SK-N-SH (cell line): Measurements from ENCODE around the gene LYL1. TPM values are rescaled to one million over a fixed set of nuclear protein-coding genes. Genes with fewer than 3 reads are reported as not detected.

Source experiments
- CTCF ChIA-PET: fragments of 300-600, 350-600 bp; formaldehyde crosslinking; extraction: SDS; loops from one replicate; lab custom pipeline; 2021; lab: Yijun Ruan, JAX
- POLR2A ChIA-PET: fragments of 350-600 bp; sonication (Branson Sonifier 250); formaldehyde crosslinking; extraction: SDS; loops from one replicate; lab custom pipeline; 2020; ENCODE audit warnings: antibody characterized with exemption, inconsistent platforms; lab: Yijun Ruan, JAX
- DNase-seq: peaks from one replicate; pipeline ENCODE4 v3.0.0; 2012
- H2AFZ ChIP-seq: fragments of 200-600 bp; sonication (generic); 2 replicates; pipeline ENCODE4 v1.8.1; 2016; ENCODE audit warnings: antibody characterized with exemption, mild to moderate bottlenecking, low read depth
- H3F3A ChIP-seq: fragments of 200-600 bp; sonication (generic); replicated peaks from 2 replicates; pipeline ENCODE3; 2016; ENCODE audit warnings: antibody characterized with exemption, mild to moderate bottlenecking; ENCODE audit not compliant: insufficient read depth
- H3K27ac ChIP-seq, 2 experiments: fragments of 200-500 bp in 1 of 2; fragments of 200-600 bp in 1 of 2; sonication (Bioruptor generic) in 1 of 2; sonication (generic), shearing (Covaris generic) in 1 of 2; 2 replicates each; pipeline versions ENCODE4 v1.5.1 to v1.6.1; 2014 to 2016; ENCODE audit warnings: low read depth in 2 of 2, inconsistent platforms in 1 of 2, low read length in 1 of 2, mild to moderate bottlenecking in 1 of 2, mixed read lengths in 1 of 2
- H3K27me3 ChIP-seq: fragments of 200-600 bp; sonication (generic), shearing (Covaris generic); 2 replicates; pipeline ENCODE4 v1.6.1; 2016; ENCODE audit warnings: mixed run types; ENCODE audit not compliant: insufficient read depth
- H3K36me3 ChIP-seq, 2 experiments: fragments of 200-500 bp in 1 of 2; fragments of 200-600 bp in 1 of 2; sonication (Bioruptor generic) in 1 of 2; sonication (generic) in 1 of 2; replicated peaks in 1 of 2; 2 replicates each; pipeline versions ENCODE3 to v1.5.1; 2014 to 2016; ENCODE audit warnings: low read length in 1 of 2, mild to moderate bottlenecking in 1 of 2; ENCODE audit not compliant: insufficient read depth in 2 of 2, control insufficient read depth in 1 of 2
- H3K4me1 ChIP-seq, 2 experiments: fragments of 200-500 bp in 1 of 2; fragments of 200-600 bp in 1 of 2; sonication (Bioruptor generic) in 1 of 2; sonication (generic), shearing (Covaris generic) in 1 of 2; 2 replicates each; pipeline versions ENCODE4 v1.5.1 to v1.6.1; 2014 to 2016; ENCODE audit warnings: low read depth in 1 of 2, low read length in 1 of 2, mixed run types in 1 of 2; ENCODE audit not compliant: insufficient read depth in 2 of 2, control insufficient read depth in 1 of 2
- H3K4me2 ChIP-seq: fragments of 200-600 bp; sonication (generic), shearing (Covaris generic); 2 replicates; pipeline ENCODE4 v1.6.1; 2017; ENCODE audit warnings: mixed run types
- H3K4me3 ChIP-seq, 2 experiments: fragments of 200-500 bp in 1 of 2; fragments of 200-600 bp in 1 of 2; sonication (Bioruptor generic) in 1 of 2; sonication (generic), shearing (Covaris generic) in 1 of 2; 2 replicates each; pipeline versions ENCODE4 v1.5.1 to v1.8.1; 2014 to 2016; ENCODE audit warnings: low read depth in 2 of 2, inconsistent platforms in 1 of 2, low read length in 1 of 2, mild to moderate bottlenecking in 1 of 2, mixed read lengths in 1 of 2, moderate library complexity in 1 of 2
- H3K79me2 ChIP-seq: fragments of 200-600 bp; sonication (generic); 2 replicates; pipeline ENCODE4 v1.8.1; 2017; ENCODE audit warnings: mild to moderate bottlenecking; ENCODE audit not compliant: insufficient read depth
- H3K9ac ChIP-seq: fragments of 200-600 bp; sonication (generic); 2 replicates; pipeline ENCODE4 v1.6.1; 2017; ENCODE audit warnings: mixed run types
- H3K9me2 ChIP-seq: fragments of 200-600 bp; sonication (generic); 2 replicates; pipeline ENCODE4 v1.6.1; 2017; ENCODE audit warnings: mixed run types
- H3K9me3 ChIP-seq: fragments of 200-600 bp; sonication (generic); 2 replicates; pipeline ENCODE4 v1.6.1; 2017; ENCODE audit warnings: mixed run types, mild to moderate bottlenecking, moderate library complexity
- H4K20me1 ChIP-seq: fragments of 200-600 bp; sonication (generic); 2 replicates; pipeline ENCODE4 v1.6.1; 2017; ENCODE audit warnings: mild to moderate bottlenecking, mixed run types; ENCODE audit not compliant: insufficient read depth
- CTCF ChIP-seq: fragments of 200-600 bp; sonication (generic); IDR thresholded peaks from 2 replicates; pipeline ENCODE4 v1.6.1; 2017; ENCODE audit warnings: antibody characterized with exemption, mild to moderate bottlenecking, moderate library complexity
- ELF1 ChIP-seq: IDR thresholded peaks from 2 replicates; pipeline ENCODE4 v1.4.0; 2012
- FOXM1 ChIP-seq: IDR thresholded peaks from 2 replicates; pipeline ENCODE4 v1.4.0; 2012; ENCODE audit warnings: low read depth, mild to moderate bottlenecking
- GATA2 ChIP-seq: sonication (generic); formaldehyde crosslinking; IDR thresholded peaks from 2 replicates; pipeline ENCODE4 v1.5.0; 2020; ENCODE audit warnings: mild to moderate bottlenecking, missing genetic modification reagents
- MEF2A ChIP-seq: IDR thresholded peaks from 2 replicates; pipeline ENCODE4 v1.4.0; 2012; ENCODE audit warnings: low read depth, borderline replicate concordance
- MXI1 ChIP-seq: IDR thresholded peaks from 2 replicates; pipeline ENCODE4 v1.6.1; 2012; ENCODE audit warnings: mild to moderate bottlenecking, low read depth, low read length, improper control_type of control experiment
- NFIC ChIP-seq: IDR thresholded peaks from 2 replicates; pipeline ENCODE4 v1.4.0; 2012; ENCODE audit warnings: borderline replicate concordance
- PBX3 ChIP-seq: IDR thresholded peaks from 2 replicates; pipeline ENCODE4; 2012
- RAD21 ChIP-seq: IDR thresholded peaks from 2 replicates; pipeline ENCODE4 v1.6.1; 2012; ENCODE audit warnings: mild to moderate bottlenecking, low read length
- RCOR1 ChIP-seq: fragments of 150-350 bp; IDR thresholded peaks from 2 replicates; pipeline ENCODE4 v1.6.1; 2017; ENCODE audit warnings: antibody characterized with exemption, low read length
- RFX5 ChIP-seq: IDR thresholded peaks from 2 replicates; pipeline ENCODE4 v1.6.1; 2012; ENCODE audit warnings: mild to moderate bottlenecking, improper control_type of control experiment, low read length
- TEAD4 ChIP-seq: IDR thresholded peaks from 2 replicates; pipeline ENCODE4 v1.4.0; 2012; ENCODE audit warnings: mild to moderate bottlenecking, borderline replicate concordance; ENCODE audit not compliant: insufficient read depth
- YY1 ChIP-seq: IDR thresholded peaks from 2 replicates; pipeline ENCODE4 v1.4.0; 2012; ENCODE audit warnings: low read depth, mild to moderate bottlenecking
- WGBS: methylation state at CpG from one replicate; pipeline ENCODE4 v1.1.6; 2017; ENCODE audit warnings: low lambda C conversion rate; 5-methylcytosine and 5-hydroxymethylcytosine counted together
- polyA plus RNA-seq, 3 experiments: library from polyadenylated mRNA; depleted of rRNA; stranded (reverse); fragments of >200 nt; gene quantifications; 2 replicates each; pipeline ENCODE4 v1.2.3, GENCODE V29; 2012
- TF ChIP-seq, protein P1 (sequence below): fragments of 150-350 bp; IDR thresholded peaks from 2 replicates; pipeline ENCODE4 v1.6.1; 2016; ENCODE audit warnings: mild to moderate bottlenecking, low read depth, low read length
- TF ChIP-seq, protein P2 (sequence below): IDR thresholded peaks from 2 replicates; pipeline ENCODE4 v1.4.0; 2012; ENCODE audit warnings: low read depth, borderline replicate concordance

Gene LYL1
- polyA plus RNA-seq, 1 of the 3 experiments (the other 2 are of a cell fraction): 2.2 TPM

DNA sequence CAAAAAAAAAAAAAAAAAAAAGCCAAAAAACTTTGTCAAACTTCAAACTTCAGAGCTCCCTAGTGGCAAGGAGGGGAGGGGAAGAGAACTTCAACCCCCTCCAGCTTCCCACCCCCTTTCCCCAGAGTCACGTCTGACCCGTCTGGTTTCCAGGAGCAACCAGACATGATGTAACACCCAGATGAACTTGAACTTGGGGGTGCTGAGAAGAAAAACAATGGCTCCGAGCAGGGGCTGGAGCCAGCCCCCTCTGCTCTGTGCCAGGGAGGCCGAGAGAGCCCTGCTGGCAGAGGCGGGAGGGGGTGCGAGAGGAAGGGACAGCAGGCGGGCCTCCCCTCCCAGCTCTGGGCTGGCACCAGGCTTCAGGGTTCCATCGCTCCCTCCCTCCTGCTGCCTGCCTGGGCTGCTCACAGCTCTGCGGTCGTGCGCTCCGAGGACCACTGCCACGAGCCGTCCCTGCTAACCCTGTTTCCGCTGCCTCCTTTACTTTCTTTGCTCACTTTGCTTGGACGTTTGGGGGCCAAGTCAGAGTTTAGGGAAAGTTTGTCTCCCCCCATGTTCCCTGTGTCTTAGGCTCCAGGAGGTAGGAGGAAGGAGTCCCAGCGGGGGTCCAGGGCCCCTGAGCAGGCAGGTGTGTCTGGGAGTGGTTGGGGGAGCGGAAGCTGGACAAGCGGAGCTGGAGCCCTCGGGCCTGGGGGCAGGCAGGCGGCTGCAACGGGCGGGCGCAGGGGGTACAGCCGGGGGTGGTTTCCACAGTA lies 11.1 kb downstream of the LYL1 start:
- H3K27me3 ChIP-seq: no peaks in the 10 kb centered on the region
- peak overlapping the region; percentile 79 to 99 for H3K27ac ChIP-seq
- TF ChIP-seq RFX5: no peak
- no peak for TF ChIP-seq ELF1
- no peak for TF ChIP-seq RCOR1
- TF ChIP-seq PBX3: no peak
- TF ChIP-seq FOXM1: no peak
- TF ChIP-seq MEF2A: no peak
- TF ChIP-seq, protein P1, sequence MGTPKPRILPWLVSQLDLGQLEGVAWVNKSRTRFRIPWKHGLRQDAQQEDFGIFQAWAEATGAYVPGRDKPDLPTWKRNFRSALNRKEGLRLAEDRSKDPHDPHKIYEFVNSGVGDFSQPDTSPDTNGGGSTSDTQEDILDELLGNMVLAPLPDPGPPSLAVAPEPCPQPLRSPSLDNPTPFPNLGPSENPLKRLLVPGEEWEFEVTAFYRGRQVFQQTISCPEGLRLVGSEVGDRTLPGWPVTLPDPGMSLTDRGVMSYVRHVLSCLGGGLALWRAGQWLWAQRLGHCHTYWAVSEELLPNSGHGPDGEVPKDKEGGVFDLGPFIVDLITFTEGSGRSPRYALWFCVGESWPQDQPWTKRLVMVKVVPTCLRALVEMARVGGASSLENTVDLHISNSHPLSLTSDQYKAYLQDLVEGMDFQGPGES: no peak
- peak; percentile 37; the same call in 1 of the 2 replicates for TF ChIP-seq MXI1
- no peak for TF ChIP-seq TEAD4
- TF ChIP-seq, all 33 proteins: peak for 1
- H3K4me3 ChIP-seq: peak overlapping the region in 1 of 2 experiments; percentile 17; a peak in 1 of 4 replicates
- no peaks in the 10 kb centered on the region for H3K9me3 ChIP-seq
- H3F3A ChIP-seq: no peaks in the 10 kb centered on the region
- no peaks in the 10 kb centered on the region for H3K9me2 ChIP-seq
- CTCF ChIA-PET: interaction anchor here (0.9 to 9.2 kb wide), 6 partner anchors 13 to 313 kb away, joined by 3 to 603 read pairs (median 79); partner anchors contain the start of genes DAND5 and LYL1
- peaks cover 19 to 75% of the 10 kb centered on the region in 2 experiments for H3K4me1 ChIP-seq
- WGBS: 50% methylated on average over 23 of the region's 25 CpGs
- peak; percentile 91 for DNase-seq
- H4K20me1 ChIP-seq: no peaks in the 10 kb centered on the region
- peaks cover 0 to 13% of the 10 kb centered on the region in 2 experiments for H3K36me3 ChIP-seq
- H3K79me2 ChIP-seq: no peaks in the 10 kb centered on the region
- H3K4me2 ChIP-seq: peak overlapping the region; percentile 63
- H3K9ac ChIP-seq: peak overlapping the region; percentile 43; the same call in 1 of the 2 replicates
- H2AFZ ChIP-seq: no peak overlapping the region
- POLR2A ChIA-PET: interaction anchor here (0.8 to 1.7 kb wide), 7 partner anchors 14 to 154 kb away, joined by 3 to 6 read pairs (median 3); no protein-coding TSS in a partner anchor

GRCh38 chr19:13090511-13091231 lies 12.0 kb downstream of the LYL1 start:
- WGBS: 80% methylated on average over 1 of the region's 10 CpGs
- CTCF ChIA-PET: interaction anchor here (0.9 to 9.2 kb wide), 7 partner anchors 14 to 807 kb away, joined by 3 to 603 read pairs (median 76); partner anchors contain the start of genes DAND5 and LYL1
- H2AFZ ChIP-seq: no peak overlapping the region
- DNase-seq: peak; percentile 57
- H3K27ac ChIP-seq: peak overlapping the region; percentile 79 to 99
- H3F3A ChIP-seq: no peaks in the 10 kb centered on the region
- H3K9ac ChIP-seq: peak overlapping the region; percentile 43; the same call in 1 of the 2 replicates
- H3K9me2 ChIP-seq: no peaks in the 10 kb centered on the region
- H3K4me2 ChIP-seq: no peak overlapping the region; the same call in 1 of the 2 replicates
- H3K4me1 ChIP-seq: peaks cover 19 to 68% of the 10 kb centered on the region in 2 experiments
- H3K4me3 ChIP-seq: no peak overlapping the region
- H3K36me3 ChIP-seq: peaks cover 0 to 17% of the 10 kb centered on the region in 2 experiments
- no peaks in the 10 kb centered on the region for H3K27me3 ChIP-seq
- POLR2A ChIA-PET: interaction anchor here (0.8 to 1.7 kb wide), 4 partner anchors 13 to 153 kb away, joined by 3 to 6 read pairs (median 4); no protein-coding TSS in a partner anchor
- no peaks in the 10 kb centered on the region for H3K9me3 ChIP-seq
- TF ChIP-seq NFIC (no peak), YY1 (no peak), CTCF (no peak), RAD21 (no peak), RCOR1 (no peak), GATA2 (CRISPR knock-in tag) (no peak)
- TF ChIP-seq, protein P2, sequence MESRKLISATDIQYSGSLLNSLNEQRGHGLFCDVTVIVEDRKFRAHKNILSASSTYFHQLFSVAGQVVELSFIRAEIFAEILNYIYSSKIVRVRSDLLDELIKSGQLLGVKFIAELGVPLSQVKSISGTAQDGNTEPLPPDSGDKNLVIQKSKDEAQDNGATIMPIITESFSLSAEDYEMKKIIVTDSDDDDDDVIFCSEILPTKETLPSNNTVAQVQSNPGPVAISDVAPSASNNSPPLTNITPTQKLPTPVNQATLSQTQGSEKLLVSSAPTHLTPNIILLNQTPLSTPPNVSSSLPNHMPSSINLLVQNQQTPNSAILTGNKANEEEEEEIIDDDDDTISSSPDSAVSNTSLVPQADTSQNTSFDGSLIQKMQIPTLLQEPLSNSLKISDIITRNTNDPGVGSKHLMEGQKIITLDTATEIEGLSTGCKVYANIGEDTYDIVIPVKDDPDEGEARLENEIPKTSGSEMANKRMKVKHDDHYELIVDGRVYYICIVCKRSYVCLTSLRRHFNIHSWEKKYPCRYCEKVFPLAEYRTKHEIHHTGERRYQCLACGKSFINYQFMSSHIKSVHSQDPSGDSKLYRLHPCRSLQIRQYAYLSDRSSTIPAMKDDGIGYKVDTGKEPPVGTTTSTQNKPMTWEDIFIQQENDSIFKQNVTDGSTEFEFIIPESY: no peak
- no peaks in the 10 kb centered on the region for H3K79me2 ChIP-seq
- H4K20me1 ChIP-seq: no peaks in the 10 kb centered on the region
